ENCODE results near the gene GRK2. TPM values are rescaled to one million over a fixed set of nuclear protein-coding genes. Genes with fewer than 3 reads are reported as not detected.
"Not testable (repeated sequence)": the region's sequence is repeated elsewhere in the genome, so short reads cannot be mapped to it uniquely, and the experiment has no call there.

The GRK2 gene
- 10 to 100 TPM; 45.6 to 65.0 (median 49.0) TPM for polyA plus RNA-seq (ENCODE audit: insufficient read length in 4 of 4)

DNA sequence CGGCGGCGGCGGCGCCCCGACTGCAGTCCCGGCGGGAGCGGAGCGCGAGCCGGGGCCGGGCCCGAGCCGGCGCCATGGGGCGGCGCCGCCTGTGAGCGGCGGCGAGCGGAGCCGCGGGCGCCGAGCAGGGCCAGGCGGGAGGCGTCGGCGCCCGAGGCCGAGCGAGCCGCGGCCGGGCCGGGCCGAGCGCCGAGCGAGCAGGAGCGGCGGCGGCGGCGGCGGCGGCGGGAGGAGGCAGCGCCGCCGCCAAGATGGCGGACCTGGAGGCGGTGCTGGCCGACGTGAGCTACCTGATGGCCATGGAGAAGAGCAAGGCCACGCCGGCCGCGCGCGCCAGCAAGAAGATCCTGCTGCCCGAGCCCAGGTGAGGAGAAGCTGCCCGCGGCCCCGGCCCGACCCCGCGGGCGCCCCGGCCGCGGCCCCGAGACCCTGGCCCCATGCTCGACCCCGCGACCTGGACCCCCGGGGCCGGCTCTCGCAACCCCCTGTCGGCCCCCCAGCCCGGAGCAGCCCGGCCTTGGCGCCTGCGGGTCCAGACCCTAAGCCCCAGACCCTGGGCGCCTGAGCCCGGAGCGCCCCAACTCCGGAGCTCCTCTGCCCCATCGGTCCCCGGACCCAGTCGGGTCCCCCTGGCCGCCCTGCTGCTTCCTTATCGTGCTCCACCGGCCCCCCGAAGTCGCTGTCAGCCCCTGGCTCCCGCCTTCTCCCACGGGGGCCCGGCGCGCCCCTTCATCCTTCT, at the start of gene GRK2:
Gene GRK2 (plus strand): TSS at position 25 of the 739 bp plus-strand sequence. CDS start 227 bp downstream, at position 252.
- no peak for DNase-seq (ENCODE audit: low read depth in 4 of 4, low spot score in 3 of 4)

- DNase-seq (ENCODE audit: low read depth in 4 of 4, low spot score in 3 of 4): no peak
Measured at GRCh38 chr11:67227726-67228125, 38.5 kb upstream of the GRK2 start.

DNA sequence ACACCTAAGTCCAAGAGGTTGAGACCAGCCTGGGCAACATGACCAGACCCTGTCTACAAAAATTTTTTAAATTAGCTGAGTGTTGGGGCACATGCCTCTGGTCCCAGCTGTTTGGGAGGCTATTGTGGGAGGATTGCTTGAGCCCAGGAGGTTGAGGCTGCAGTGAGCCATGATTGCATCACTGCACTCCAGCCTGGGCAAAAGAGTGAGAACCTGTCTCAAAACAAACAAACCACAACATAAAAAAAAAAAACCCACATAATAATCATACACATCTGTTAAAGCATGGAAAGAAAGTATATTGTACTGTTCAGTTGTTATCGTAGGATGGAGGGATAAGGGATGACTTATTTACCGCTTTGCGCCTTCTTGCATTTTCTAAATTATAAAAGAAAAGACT, 35.9 kb upstream of the GRK2 start:
- DNase-seq (ENCODE audit: low read depth in 4 of 4, low spot score in 3 of 4): no peak

DNA sequence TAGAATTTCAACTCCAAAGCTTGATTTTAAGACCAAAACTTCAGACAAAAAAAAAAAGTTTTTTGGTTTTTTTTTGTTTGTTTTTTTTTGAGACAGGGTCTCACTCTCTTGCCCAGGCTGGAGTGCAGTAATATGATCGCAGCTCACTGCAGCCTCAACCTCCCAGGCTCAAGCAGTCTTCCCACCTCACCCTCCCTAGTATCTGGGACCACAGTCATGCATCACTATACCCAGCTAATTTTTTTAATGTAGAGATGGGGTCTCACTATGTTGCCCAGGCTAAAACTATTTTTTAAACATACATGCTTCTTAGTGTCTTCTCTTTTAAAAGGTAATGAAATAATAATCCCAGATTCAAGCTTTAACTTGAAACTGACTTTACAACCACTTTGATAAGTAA, 35.4 kb upstream of the GRK2 start:
- no peak for DNase-seq (ENCODE audit: low read depth in 4 of 4, low spot score in 3 of 4)

- no peak for DNase-seq (ENCODE audit: low read depth in 4 of 4, low spot score in 3 of 4)
Measured at GRCh38 chr11:67233584-67234190, 32.6 kb upstream of the GRK2 start.

- DNase-seq (ENCODE audit: low read depth in 4 of 4, low spot score in 3 of 4): not testable (repeated sequence)
Measured at GRCh38 chr11:67234571-67234970, 31.7 kb upstream of the GRK2 start.

GRCh38 chr11:67237574-67237973, 28.7 kb upstream of the GRK2 start:
- DNase-seq (ENCODE audit: low read depth in 4 of 4, low spot score in 3 of 4): no peak

DNA sequence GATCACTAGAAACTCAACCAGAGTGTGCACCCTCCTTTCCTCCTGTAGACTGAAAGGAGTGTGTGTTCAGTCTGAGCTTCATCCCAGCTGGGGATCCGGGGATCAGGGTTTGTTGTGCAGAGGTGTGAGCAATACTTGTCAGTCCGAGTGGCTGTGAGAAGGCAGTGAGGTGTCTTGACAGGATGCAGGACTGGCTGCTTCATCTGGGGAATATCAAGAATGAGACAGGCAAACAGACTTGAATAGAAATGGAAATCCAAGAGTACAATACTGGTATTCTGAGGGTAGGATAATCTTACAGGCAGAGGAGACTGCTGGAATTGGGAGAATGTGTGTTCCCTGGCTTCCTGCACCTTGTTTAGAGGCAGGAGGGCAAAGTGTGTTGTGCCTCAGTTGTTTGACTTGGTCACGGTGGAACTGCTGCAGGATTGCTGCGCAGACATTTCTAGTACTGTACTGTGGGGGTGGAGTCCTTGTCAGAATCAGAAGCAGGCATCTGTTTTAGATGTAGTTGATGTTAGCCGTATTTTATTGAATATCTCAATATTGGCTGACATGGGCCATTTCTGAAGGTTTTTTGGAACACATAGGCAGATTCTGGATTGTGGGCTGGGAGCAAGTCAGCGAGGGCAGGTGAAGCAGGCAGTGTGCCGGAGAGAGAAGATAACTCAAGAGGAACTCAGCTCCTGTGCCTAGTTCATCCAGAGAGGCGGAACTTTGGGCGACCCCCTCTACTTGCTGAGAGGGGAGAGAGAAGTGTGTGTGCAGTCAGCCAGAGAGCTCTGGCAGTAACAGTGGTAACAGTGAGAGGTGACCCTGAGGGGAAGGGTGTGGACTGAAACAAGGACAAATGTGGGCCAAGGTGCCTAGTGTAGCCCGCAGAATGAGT, 27.1 kb upstream of the GRK2 start:
- DNase-seq (ENCODE audit: low read depth in 4 of 4, low spot score in 3 of 4): no peak

DNA sequence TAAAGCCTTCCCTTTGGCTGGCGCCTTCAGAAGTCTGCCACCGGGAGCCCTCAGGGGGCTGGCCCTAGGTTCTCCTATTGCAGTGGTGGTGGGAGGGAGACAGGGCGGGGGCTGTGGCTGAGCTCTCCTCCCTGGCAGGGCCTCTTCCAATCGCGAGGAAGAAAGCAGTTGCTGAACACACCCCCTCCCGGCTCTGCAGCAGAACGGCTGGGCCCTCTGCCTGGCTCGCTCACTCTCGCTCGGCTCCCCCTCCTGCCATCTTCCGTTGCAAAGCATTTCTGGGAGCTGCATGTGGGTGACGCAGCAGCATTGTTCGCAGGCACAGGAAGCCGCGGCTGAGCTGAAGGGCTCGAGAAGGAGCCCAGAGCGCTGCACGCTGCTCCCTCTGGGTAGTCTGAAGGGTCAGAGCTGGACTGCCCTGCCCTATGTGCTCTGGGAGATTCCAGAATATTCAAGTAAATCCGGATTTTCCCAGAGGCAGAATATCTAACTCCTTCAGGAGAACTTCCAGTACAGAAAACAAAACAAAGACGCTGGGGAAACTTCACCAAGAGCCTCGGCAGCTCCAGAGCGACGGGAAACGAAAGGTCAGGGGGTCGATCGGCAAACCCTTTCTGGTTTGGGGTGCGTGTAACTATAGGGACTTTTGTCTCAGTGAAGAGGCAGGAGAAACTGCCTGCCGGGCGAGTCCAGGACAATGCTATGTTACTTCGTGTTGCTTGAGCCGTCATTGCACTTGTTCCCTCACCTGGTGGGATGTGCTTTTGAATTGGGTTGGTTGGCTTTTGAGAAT, 26.3 kb upstream of the GRK2 start:
- DNase-seq (ENCODE audit: low read depth in 4 of 4, low spot score in 3 of 4): peak; percentile 88 to 96 (median 95)

GRCh38 chr11:67240576-67241389, 25.5 kb upstream of the GRK2 start:
- DNase-seq (ENCODE audit: low read depth in 4 of 4, low spot score in 3 of 4): peak in 1 of 4 donors; percentile 53

DNA sequence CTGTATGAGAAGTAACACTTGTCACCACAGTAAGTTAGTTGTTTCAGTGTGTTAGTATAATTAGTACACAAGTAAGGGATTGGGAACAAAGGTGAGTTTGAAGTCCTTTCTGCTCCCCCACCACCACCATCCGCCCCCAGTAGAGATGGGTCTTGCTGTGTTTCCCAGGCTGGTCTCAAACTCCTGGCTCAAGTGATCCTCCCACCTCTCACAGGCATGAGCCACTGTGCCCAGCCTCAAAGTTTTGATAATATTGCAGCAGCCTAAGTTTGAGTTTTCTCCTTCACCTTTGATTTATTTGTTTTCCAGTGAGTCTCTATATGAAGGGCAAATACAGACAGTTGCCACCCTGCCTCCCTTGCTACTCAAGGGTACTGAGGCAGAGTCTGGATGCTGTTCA, 23.7 kb upstream of the GRK2 start:
- DNase-seq (ENCODE audit: low read depth in 4 of 4, low spot score in 3 of 4): no peak

DNA sequence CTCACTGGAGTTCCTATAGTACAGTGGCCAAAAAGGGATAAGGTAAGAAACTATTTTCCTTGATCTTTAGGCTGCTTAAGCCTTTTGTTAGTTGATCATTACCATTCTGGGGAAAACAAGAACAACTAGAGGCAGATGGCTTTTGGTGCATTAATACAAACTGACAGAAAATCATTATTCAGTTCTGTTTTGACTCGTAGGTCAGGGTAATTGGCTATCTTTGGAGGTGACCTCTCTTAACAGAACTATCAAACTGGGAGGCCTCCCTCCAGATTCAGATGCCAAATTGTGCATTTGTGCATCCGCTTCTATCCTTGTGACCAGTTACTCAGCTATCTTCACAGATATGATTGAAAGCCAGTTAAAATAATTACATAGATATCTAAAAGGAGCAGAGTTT, 23.2 kb upstream of the GRK2 start:
- DNase-seq (ENCODE audit: low read depth in 4 of 4, low spot score in 3 of 4): no peak

GRCh38 chr11:67245046-67245445, 21.2 kb upstream of the GRK2 start:
- DNase-seq (ENCODE audit: low read depth in 4 of 4, low spot score in 3 of 4): no peak

- no peak for DNase-seq (ENCODE audit: low read depth in 4 of 4, low spot score in 3 of 4)
Measured at GRCh38 chr11:67247946-67248550, 18.2 kb upstream of the GRK2 start.

DNA sequence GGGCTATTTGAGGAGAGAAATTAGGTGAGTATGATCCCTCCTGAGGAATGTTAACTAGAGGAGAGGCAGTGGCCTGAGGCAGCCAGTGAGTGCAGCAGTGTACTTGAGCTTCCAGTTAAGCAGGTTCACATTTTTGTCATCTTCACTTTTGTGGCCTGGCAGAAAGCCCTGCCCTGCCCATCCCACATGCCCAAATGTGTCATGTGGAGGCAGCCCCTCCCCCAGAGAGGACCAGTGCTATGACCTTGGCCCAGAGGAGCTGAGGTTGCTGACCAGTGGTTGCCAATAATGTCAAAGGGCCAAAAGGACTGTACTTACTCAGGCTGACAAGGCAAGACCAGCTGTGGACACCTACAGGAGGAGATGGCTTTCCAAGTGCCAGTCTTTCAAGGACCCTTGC, 17.6 kb upstream of the GRK2 start:
- DNase-seq (ENCODE audit: low read depth in 4 of 4, low spot score in 3 of 4): no peak

DNA sequence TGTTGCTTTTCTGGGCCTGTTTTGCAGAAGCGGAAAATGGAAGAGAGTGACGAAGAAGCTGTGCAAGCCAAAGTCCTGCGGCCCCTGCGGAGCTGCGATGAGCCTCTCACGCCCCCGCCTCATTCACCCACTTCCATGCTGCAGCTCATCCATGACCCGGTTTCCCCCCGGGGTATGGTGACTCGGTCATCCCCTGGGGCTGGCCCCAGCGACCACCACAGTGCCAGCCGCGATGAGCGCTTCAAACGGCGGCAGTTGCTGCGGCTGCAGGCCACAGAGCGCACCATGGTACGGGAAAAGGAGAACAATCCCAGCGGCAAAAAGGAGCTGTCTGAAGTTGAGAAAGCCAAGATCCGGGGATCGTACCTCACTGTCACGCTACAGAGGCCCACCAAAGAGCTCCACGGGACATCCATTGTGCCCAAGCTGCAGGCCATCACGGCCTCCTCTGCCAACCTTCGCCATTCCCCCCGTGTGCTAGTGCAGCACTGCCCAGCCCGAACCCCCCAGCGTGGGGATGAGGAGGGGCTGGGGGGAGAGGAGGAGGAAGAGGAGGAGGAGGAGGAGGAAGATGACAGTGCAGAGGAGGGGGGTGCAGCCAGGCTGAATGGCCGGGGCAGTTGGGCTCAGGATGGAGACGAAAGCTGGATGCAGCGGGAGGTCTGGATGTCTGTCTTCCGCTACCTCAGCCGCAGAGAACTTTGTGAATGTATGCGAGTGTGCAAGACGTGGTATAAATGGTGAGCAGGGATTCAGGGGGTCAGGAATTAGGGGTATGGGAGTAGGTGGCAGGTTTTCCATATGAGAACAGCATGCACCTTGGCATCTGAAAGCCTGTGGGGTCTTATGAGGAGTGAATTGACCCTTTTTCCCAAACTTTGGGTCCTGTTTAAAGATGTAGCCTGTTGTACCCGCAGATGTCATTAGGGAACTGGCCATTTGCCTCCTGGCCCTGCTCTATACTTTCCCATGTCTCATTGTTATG, 15.9 kb upstream of the GRK2 start:
- no peak for DNase-seq (ENCODE audit: low read depth in 4 of 4, low spot score in 3 of 4)

DNA sequence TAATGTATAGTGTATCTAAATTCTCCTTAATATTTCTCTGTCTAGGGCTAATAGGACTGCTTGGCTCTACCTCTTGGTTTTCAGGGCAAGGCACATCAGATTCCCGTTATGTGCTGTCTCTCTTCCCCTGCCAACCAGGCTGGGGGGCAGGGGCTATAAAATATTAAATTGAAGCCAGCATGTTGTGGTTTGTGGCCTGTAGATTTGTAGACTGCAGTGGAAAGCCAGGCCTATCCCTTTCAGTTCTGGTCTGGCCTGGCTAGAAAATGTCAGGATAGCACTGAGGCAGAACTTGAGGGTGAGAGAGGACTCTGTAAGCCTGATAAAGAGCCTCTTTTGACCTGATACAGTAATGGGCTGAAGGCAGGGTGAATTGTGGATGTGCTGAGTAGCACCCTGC, 14.4 kb upstream of the GRK2 start:
- DNase-seq (ENCODE audit: low read depth in 4 of 4, low spot score in 3 of 4): no peak

- DNase-seq (ENCODE audit: low read depth in 4 of 4, low spot score in 3 of 4): no peak
Measured at GRCh38 chr11:67252831-67253239, 13.4 kb upstream of the GRK2 start.
